Eye (tissue), 1 donor: ENCODE results near the gene KLF7.
A peak's percentile ranks its signal among the peaks of the same experiment; 100 is the strongest.

Source experiments
- DNase-seq: peaks from one replicate; pipeline ENCODE4 v3.0.0-alpha.2; 2015

KLF7 gene

DNA sequence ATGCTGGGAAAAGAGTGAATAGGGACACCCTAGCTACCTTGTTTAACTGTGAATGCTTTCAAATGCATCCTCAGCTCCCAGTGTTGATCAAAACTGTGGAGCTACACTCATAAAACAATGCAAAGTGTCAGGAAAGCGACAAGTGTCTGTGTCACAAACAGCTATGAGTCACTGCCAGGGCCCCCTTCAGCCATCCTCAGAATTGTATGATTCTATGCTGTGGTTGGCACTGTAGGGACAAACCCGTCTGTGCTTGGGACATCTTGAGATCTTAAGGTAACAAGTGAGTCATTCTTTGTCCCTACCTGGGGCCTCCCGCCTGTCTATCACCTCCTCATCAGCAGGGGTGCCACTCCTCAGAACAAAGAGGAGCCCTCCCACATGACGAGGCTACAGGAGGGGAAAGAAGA is 42.4 kb downstream of the KLF7 start:
- no peak for DNase-seq

DNA sequence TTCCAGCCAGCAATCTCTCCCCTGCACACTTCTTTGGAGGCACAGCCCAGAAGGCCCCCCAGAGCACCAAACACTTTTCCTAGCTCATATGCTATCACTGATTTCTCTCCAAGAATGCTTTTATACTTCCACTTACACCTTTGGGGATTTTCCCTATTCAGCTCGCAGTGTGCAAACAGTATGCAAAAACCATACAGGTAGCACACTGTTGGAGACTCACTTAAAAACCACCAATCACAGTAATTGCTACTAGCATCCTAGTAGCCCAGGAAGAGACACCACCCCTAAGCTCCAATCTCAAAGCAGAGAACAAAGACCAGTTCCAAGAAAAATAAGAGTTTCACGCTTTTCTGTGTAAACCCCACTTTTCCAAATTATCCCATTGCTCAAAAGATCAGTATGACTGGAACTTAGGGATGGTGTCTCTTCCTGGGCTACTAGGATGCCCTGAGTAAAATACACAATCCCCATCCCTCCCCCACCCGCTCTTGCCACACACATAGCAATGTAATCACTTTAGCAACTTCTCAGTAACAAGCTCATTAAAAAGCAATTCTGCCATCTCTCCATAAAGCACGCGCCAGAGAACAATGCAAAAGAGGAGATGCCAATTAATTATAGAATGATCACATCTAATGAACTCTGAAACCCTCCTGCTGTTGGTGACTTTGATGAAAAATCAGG is 43.0 kb downstream of the KLF7 start:
- DNase-seq = peak; percentile 86

DNA sequence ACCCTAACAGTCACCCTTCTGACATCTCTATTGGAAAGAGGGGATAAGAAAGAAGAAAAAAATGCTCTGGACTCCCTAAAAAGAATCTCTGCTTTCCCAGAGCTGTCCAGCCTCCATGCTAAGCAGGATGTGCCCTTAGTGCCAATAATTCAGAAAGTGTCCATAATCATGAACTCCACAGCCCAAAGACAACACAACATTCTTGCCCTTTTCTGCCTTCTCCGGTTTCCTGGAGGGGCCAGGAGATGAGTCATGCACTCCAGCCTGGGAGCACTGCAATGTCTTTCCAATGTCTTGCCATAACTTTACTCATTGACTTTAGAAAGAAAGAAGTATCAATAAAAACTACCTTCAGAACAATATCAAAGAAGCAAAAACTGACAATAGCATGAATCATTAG is 44.0 kb downstream of the KLF7 start:
- no peak for DNase-seq

DNA sequence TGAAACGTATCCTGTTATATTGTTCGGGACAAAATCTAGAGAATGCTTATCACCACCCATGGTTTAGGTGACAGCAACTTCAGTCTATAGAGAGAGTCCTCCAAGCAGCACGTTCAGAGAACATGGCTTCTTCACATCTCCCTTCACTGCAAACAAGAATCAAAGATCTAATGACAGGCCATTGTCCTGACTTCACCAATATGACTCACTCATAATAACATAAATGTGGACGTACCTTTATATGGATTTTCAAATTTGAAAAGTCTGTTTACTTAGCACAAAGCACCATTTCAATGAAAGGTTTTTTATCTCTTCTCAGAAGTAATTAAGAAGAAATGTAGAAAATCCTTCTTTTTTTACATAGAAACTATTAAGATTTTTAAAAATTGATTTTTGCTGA is 46.7 kb downstream of the KLF7 start:
- no peak for DNase-seq

DNA sequence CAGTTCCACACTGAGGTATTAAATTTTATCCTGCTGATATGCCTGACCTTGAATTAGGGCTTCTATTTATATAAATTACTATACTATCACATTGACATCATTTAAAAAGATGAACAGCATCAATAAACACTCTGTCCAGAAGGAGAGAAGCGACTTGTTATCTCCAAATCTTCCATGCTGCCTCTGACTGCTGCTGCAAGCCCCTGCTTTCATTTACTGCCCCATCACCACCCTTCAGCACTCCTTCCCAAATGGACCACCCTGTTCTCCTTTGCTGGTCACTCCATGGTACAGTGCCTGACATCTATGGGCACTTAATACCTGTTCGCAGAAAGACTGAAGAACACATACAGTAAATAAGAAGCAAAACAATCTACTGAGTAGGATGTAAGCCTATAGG is 48.1 kb downstream of the KLF7 start:
- no peak for DNase-seq

DNA sequence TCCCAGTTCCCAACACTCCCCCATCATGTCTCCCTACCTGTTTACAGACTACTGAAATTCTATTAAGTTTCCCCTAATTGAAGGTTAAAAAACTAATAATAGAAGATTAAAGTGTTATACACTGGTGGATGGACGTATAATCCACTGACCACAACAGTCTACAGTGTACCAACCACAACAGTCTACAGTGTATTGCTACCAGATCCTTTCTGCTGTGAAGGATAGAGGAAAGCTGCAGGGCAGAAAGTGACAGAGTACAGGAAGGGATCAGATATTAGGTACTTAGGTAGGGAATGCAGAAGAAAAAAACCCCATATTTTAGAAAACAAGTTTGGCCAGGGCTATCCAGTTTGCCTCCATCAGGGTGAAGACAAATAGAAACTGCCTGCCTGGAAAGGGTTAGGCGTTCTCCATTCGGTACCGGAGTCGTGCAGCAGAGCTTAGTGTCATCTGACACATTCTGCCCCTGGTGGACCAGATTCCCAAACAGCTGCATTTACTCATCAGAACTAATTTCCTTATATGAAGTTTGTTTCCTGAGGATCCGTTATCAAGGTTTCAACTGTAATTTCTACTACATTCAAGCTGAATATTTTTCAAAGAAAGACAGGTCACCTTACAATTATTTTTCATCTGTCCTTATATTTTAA is 49.9 kb downstream of the KLF7 start:
- DNase-seq = no peak

DNA sequence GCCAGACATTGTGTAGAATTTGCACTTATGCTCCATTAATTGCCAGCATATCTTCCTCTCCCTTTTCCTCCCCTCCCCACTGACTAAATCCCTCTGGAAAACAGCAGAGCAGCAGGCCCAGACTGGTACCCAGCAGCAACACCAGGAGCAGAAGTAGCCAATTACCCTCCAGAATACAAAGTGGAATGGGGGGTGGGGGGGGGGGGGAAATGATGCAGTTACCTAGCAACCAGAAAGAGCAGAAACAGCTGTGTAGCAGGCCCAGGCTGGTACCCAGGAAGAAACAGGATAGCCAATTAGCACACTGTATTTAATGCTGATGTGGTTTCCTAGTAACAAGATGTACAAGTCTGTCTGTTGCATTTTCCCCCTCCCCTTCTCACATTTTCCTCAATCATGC is 52.3 kb downstream of the KLF7 start:
- DNase-seq = peak; percentile 84

DNA sequence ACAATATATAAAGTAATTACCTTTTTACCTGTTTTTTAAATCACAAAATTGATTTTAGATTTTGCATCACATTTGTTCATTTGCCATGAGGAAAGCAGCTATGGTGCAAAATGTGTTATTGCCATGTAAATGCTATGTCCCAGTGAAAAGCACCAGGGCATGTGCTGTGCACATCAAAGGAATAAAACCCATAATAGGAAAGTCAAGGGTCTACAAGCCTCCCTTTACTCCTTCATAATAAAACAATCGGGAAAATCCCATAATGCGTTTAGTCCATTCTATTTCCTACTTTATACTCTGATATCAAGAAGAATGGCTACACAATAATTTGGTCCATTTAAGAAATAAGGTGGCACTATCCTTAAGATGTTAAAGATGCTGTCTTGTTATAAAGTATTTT is 53.0 kb downstream of the KLF7 start:
- no peak for DNase-seq

DNA sequence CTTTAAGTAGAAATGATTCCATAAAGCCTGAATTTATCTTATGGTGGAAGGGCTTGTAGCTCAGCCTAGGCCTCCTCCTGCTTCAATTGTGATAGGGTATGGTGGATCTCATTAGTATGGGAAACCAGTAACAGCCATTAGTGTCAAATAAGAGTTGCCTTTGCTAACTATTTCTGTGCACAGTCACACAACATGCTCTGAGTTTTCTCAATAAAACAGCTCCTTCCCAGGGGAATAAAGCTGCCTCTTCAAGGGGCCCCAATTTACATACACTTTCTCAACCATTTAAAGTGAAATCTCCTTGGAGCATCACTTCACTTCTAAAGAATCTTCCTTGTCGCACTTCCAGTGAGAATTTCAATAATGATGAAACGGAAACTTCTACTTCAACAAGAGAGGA is 53.4 kb downstream of the KLF7 start:
- DNase-seq = no peak

DNA sequence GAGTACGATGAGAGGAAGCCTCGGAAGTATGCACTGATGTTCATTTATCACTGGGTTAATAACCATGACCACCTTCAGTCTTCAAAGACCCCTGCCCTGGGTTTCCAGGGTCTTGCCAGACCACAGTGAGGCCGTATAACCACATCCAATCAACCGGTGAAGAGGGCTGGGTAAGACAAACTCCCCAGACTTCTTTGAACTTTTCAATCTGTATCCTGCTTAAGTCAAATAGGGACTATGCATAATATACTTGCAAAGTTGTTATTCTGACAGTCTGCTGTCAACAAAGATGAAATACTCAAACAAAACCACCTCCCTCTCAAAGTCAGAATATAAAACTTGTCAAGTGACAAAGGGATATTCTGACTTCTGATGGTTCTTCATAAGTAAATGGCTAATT is 54.0 kb downstream of the KLF7 start:
- DNase-seq = no peak

DNA sequence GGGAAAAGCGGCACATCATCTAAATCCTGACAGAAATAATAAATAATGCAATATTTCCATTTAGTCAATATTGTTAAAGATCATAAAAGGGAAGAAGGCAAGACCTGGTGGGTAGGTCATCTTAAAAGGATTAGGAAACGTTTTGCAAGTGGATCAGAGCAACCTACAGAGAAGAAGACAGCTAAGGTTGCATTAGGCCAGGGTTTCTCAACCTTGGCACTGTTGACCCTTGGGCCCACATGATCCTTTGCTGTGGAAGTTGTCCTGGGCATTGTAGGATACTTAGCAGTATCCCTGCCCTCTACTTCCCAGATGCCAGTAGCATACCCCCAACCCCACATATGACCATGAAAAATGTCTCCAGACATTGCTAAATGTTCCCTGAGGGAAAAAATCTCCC is 55.0 kb downstream of the KLF7 start:
- DNase-seq = no peak

DNA sequence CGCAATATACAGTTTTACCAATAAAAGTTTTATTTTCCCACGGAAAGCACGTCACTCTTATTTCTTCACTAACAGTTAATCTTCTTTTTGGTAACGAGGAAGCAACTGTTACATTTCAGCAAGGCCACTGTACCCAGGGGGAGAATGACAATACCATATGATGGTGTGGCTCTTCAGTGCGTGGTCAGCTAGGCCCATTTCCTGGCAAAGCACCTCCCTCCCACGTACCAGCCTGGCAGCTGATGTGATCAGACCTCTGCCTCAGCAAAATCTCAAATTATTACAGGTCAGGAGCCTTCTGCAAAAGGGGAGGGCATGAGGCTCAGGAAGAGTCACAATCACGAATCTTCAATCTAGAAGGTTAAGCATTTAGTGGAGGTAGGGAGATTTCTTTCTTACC is 55.4 kb downstream of the KLF7 start:
- no peak for DNase-seq

DNA sequence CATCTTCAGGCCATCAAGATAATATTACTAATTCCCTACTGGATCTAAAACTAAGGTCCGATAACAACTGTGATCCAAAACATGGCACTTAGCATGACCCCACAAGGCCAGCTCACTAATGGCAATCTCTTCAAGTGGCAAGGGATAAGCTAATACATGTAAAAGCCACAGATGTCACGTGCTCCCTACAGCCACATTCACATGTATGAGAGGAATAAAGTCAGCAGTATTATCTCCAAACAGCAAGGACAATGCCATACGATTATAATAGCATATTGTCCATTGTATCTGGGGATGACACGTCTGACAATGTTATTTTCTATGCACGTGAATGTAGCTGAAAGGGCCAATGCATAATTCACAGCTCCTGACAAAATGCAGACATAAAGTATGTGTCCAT is 56.0 kb downstream of the KLF7 start:
- no peak for DNase-seq

DNA sequence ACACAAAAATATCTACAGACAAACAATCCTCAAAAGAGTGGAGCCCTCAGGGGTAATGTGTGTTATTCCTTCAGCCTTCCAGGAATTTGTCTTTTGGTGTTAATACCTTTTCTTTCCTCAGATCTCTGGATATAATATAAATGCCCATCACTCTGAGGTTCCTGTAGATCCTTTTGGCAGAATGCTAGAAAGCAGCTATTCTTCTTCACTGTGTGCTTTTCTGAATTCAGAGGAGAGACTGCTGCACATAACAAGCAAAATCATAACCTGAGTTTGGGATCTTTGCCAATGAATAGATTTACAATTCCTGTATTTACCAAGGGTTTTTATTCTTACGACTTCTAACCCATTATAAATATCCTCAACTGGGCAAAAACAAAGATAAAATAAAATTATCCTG is 57.3 kb downstream of the KLF7 start:
- no peak for DNase-seq

DNA sequence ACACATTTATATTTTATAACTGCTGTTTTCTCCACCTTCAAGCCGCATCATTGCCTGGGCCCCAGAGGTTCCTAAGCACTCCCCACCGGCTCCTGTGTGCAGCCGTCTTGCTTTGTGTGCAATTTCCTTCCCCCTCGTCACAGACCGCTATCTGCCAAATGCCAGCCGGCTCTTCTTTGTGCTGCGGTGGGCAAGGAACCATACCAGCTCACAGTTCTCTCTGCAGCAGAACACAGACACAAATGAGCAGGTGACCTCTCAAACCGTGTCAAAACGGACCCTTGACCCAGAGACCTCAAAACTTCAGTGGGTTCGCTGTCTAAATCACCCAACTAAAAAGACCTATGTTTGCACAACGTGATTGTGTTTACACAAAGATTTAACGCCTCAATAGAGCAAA is 58.2 kb downstream of the KLF7 start:
- peak; percentile 71 for DNase-seq

DNA sequence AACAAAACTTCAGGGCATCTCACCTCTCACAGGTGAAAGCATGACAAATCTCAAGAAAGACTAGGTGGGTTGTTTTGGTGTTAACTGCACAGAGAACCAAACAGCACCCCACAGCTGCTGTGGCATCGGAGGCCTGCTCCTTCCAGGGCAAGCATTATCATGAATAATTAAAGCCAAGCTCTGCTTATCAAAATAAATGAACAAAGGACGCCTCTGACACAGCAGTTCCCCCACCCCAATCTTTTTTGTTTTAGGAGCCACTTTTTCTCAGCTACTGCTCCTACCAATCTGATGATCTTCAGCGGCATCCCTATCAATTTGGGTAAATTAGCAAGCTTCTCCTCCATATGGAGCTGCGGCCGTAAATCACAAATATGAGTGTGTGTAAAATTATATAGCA is 58.6 kb downstream of the KLF7 start:
- DNase-seq = peak; percentile 47

DNA sequence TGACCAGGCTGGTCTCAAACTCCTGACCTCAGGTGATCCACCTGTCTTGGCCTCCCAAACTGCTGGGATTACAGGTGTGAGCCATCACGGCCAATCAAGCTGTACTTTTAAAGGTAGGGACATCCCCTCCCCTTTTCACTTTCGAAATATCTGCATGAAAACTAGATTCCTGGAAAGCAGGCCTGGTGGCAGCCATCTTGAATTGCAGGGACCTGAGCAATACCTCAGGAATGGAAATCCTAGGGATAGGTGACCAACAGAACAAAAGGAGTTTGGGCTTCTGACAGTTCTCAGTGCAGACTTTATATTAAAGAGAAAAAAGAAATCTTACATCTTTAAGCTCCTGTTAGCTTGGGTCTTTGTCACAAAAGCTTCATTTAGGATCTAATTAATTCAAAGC is 62.6 kb downstream of the KLF7 start:
- DNase-seq = no peak

DNA sequence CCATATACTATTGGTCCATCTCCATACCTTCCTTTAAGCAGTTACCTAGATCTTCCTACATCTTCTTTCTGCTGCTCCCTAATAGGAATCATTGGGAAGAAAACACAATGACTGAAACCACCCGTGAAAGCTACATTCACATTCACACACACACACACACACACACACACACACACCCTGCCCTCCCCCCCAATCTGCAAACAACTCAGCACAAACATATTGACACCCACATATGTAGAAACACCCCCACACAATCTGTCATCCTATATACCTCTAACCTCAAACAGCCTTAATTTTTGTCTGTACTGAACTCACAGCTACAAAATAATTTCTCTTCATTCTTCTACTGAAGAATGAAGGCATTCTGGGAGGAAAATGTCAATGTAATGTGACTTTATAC is 63.8 kb downstream of the KLF7 start:
- DNase-seq = no peak

DNA sequence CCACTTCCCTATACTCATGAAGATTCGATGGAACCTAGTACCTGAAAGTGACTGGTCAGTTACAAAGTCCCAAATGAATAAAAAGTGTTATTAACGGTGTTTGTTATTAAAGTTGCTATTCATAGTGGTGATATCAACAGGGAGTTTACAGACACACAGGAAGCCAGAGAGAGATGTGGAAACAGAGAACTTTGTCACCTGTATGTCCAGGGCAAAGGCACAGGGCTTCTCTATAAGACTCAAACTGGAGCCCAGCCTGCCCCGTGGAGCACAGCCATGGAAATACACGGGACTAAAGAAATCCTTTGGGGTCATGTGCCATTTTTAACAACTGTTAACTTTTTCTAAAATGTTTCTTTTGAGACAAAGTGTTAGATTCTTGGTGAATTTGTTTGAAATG is 68.5 kb downstream of the KLF7 start:
- DNase-seq = no peak

DNA sequence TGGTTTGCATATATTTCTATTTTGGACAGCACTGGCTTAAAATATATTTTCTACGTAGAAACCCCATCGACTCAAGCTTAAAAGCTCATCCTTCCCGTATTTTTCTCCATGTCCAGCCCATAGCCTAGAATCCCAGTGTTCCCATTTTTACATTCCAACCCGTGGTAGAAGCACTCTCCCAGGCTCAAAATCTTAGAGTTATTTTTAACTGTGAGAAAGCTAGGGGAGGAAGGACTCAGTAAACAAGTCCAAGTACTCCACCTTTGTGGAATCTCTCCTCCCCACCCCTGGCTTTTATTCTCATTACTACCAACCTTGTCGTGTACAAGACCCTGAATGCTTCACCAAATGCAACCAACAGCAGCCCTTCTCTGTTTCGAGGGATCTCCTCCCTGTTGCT is 69.8 kb downstream of the KLF7 start:
- DNase-seq = no peak

DNA sequence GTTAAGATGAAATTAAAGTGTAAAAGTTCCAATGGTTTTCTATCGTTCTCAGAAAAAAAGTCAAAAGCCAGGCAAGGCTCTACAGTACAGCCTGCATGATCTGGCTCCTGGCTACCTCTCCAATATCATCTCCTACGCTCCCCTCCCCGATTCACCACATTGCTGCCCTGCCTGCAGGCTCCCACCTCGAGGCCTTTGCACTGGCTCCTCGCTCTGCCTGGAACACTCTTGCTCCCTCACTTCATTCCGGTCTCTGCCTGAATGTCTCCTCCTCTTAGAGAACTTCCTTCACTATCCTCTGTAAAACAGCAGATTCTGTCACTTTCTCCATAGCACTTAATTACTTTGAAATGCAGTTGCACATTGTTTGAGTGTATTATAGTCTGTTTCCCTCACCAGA is 72.5 kb downstream of the KLF7 start:
- no peak for DNase-seq

DNA sequence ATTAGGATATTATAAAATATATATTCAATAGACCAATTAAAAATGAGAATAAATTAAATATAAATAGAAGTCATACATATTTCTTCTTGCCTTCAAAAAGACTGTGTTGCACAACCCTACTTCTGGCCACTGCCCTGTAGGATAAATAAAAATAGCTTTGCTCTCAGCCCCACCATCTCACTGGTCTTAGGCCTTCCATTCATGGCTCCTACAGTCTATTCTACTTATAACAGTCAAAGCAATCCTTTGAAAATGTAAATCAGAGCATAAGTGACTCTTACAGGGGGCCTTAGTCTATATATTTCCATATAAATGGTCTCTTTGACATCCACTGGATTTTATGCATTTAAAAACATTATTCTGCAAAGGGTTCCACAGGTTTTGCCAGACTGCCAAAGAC is 72.9 kb downstream of the KLF7 start:
- no peak for DNase-seq

DNA sequence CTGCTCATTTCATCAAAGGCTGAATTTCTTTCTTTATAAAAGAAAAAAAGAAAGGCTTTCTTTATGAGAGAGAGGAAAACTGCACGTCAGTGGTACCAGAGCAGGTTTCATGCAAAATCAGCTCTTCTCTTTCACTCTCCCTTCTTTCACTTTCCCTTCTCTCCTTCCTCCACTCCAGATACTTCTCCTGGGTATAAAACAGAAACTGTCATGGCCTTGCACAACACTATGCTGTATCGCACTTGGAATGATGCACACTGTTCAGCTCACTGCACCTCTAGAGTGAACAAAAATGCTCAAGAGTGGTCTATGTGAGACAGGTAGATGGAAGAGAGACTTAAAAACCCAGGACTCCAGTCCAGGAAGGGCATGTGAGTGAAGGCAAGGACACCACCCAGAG is 73.8 kb downstream of the KLF7 start:
- DNase-seq = no peak

DNA sequence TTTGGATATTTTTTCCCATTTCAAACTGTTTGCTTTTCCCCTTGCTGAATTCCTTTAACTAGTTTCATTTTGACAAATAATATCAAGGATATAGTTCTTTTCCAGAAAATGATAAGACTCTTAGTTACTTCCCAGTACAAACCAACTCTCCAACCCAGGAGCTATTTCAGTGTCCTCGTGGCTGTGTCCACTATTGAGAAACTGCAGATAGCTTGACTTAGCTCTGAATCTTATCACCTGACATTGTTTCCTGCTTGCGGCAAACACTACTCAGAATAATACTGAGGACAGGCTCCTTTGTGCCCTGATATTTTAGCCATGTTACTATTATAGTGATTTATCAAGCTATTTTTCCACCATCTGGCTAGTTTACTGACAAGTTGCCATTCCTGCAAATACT is 74.6 kb downstream of the KLF7 start:
- DNase-seq = no peak

DNA sequence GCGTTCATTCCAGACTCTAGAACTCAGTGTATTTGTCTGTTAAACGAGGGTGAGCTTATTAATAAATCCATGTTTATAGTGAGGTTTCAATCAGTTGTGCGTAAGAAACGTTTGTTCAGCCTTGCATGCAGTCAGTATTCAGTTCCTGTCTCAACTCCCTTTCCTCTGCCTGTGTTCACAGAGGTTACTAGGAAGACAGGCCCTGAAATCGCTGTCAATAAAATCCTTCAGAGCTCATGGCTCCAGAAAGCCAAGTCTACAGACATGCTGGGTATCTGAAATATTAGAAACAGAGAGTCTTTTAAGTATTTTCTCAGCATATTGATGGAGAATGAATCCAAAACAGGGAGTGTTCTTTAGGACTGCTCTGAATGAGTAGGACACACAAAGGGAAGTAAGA is 75.4 kb downstream of the KLF7 start:
- DNase-seq = no peak
